Measurements from ENCODE around the gene MAP2K4.

Gene MAP2K4

DNA sequence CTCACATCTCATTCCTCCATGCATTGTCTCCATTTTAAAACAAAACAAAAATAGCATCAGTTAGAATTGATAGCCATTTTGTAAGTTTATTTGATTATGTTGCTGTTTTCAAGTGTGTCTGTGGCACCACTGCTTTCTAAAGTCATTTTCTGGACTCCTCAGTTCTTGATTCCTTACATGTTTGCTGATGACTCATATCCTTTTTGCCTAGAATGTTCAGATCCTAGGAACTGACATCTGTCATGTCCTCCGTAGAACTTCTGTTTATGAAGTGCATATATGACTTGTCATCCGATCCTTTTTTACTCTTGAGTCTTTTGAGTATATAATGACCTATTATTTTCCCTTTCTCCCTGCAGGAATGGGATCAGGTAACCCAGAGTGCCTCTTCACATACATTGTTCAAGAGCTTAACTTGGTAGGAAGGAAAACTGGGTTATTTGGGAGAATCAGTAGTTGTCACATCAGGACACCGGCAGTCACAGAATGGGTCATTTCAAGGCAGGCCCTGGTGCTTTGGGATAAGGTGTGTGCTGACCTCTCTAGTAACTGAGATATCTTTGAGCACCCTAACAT is 69.2 kb downstream of the MAP2K4 start:
- no peak for DNase-seq (ENCODE audit: low read depth in 3 of 3)

DNA sequence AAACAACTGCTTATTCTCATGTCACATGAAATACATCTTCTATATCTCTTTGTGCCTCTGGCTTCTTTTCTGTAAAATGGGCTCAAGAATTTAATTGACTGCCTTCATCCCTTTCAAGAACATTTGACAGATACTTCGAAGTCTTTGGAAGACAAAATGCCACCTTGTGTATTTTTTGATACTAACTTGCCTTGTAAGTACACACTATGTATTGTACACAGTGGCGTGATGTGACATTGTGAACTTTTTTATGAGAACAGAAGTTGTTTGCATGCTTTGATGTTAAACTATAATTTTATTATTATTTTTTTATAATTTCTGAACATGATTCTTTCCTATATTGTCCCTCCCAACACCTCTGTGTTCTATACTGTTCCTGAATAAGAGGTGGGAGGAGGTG is 73.7 kb downstream of the MAP2K4 start:
- no peak for DNase-seq (ENCODE audit: low read depth in 3 of 3)

DNA sequence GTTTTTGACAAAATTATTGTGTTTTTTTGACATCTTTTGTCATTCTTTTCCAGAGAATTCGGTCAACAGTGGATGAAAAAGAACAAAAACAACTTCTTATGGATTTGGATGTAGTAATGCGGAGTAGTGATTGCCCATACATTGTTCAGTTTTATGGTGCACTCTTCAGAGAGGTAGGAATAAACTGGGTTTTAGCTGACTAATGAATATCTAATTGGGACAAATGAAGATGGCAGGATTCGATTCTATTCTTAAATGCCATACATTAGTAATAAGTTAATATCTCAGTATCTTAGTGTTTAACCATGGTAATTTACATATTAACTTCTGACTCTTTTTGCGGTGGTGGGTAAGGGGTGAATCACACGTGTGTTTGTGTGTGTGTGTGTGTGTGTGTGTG is 74.8 kb downstream of the MAP2K4 start:
- DNase-seq (ENCODE audit: low read depth in 3 of 3) = no peak

DNA sequence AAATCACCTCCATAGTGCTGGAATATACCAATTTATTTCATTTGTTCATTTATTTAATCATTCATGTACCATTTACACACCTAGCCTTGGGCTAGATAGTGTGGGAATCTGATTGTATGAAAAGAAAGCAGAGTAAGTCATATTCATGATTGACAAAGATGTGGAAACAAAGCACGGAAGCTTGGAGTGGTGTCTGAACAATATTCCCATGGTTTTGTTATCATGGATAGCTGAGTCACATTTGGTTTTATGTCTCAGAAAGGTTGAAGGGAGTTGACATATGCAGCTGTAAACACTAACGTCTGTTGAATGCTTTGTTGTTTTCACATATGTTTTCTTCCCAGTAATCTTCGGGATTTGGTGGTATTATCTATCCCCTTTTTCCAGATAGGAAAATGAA is 76.6 kb downstream of the MAP2K4 start:
- DNase-seq (ENCODE audit: low read depth in 3 of 3) = no peak

DNA sequence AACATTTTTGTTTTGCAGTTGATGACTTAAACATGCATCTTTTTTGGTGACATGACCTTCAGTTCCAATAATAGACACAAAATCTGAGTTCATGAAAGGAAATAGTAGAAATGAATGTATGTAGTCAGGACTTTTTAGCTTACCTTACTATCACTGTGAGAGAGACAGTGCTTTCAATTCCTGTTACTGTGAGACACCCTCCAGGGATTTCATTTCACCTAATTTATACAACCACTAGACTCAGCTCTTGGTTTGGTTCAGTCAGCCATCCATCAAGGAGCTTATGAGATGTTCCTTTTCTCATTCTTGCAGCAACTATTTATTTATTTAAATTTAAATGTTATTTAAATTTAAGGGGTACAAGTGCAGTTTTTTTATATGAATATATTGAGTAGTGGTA is 77.9 kb downstream of the MAP2K4 start:
- no peak for DNase-seq (ENCODE audit: low read depth in 3 of 3)

DNA sequence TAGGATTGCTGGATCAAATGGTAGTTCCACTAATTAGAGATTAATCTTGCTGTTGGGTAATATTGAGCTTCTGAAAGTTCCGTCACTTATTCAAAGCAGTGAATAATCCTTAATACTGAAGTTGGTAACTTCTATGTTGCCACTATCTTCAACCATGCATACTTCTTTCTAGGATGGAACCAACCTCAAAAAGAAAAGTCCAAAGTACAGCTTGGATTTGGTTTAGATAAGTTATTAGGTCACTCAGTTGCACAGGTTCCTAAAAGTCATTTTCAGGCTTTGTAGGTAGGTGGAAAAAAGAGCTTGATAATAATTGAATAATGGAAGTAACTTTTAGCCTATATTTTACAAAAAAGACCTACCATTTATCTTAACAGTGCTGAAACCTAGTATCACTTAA is 78.7 kb downstream of the MAP2K4 start:
- DNase-seq (ENCODE audit: low read depth in 3 of 3) = no peak

DNA sequence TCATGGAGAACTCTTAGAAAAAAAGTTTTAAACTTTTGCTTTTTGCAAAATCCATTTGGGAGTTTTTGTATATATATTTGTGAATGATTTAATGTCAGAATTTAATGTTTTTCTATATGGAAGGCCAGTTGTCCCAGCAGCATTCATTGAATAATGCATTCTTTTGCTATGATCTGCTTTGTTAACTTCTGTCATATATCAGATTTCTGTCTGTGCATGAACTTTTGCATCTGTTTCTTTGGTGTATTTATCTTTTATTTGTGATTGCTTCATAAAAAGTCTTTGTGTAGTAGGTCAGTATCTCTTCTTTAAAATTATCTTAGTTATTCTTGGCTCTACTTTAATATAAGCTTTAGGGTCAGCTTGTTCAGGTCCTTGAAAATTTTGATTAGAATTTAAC is 84.2 kb downstream of the MAP2K4 start:
- no peak for DNase-seq (ENCODE audit: low read depth in 3 of 3)

DNA sequence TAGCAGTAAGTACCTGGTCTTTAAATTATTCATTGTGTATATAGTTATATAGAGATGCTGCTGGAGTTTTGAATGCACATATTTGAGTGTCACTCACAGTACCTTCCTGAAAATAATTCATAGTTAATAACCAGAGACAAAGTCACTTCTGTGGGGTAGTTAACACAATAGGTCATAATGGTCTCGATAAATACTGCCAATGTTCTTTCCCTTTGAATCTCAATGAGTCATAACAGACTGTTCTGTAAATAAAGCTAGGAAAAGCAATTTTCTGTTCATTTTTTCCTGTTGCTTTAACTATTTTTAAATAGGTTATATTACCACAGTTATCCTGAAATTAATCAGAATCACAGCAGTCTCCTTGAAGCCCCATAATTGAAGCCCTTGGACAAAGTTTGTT is 87.2 kb downstream of the MAP2K4 start:
- no peak for DNase-seq (ENCODE audit: low read depth in 3 of 3)

DNA sequence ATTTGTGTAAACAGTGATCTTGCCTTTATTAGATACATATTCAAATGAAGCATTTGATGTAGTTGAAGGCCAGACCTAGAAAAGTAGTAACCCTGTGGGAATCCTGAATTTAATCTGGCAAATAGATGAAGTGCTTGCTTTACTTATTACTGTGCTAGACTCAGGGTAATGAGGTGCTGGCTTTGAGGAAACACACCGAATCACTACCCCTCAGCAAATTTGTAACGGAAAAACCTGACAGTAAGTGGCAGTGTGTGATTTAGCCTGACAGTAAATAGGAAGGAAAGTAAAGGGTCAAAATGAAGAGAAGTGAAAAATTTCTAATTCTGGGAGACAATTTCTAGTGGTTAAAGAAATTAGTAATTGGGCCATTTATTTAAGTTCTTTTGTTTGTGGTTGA is 90.2 kb downstream of the MAP2K4 start:
- no peak for DNase-seq (ENCODE audit: low read depth in 3 of 3)

DNA sequence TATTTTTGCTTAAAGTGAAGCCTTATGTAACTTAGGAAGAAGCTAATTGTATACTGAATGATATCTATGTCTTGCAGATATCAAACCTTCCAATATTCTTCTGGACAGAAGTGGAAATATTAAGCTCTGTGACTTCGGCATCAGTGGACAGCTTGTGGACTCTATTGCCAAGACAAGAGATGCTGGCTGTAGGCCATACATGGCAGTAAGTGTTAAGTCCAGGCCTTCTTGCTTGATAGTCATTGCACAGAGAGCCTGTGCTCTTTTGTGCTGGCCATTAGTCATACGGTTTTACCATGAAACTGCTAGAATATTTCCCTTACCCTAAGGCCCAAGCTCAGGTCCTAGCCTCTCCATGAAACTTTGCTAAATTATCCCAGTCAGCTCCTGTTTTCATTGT is 92.5 kb downstream of the MAP2K4 start:
- DNase-seq (ENCODE audit: low read depth in 3 of 3) = no peak

DNA sequence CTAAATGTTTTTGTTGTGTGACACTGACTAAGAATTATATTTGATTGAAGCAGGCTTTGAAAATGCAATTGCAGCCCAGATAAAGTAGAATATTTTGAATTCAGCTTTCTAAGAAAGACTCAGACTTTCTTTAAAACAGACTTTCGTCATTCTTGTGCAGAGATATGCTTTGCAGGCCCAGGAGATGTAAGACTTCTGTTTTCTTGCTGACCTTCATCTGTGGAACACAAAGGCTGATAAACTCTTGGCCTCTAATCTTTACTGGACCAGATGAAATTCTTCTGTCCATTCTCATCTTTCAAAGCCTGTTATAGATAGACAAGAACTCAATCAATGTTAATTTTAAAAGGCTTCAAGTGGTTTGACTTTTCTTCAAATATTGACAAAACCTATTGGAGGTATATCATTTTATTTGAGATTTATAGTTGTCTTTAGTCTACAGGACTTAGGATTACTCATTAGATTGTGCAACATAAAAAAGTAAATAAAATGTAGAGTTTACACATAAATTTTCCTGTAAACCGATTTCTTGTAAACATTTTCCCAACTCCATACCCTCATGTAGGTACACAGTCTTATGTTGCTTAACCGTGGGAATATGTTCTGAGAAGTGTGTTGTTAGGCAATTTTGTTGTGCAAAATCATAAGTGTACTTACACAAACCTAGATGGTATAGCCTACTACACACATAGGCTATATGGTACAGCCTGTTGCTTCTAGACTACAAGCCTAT is 94.2 kb downstream of the MAP2K4 start:
- no peak for DNase-seq (ENCODE audit: low read depth in 3 of 3)

DNA sequence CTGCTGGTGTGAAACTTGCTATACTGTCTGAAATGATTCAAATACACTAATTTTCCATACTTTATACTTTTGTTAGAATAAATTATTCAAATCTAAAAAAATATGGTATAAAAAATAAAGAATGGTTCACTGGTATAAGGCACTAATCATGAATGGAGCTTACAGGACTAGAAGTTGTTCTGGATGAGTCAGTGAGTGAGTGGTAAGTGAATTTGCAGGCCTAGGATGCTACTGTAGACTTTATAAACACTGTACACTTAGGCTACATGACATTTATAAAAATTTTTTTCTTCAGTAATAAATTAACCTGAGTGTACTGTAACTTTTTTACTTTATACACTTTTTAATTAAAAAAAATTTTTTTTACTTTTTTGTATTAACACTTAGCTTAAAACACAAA is 95.5 kb downstream of the MAP2K4 start:
- DNase-seq (ENCODE audit: low read depth in 3 of 3) = no peak

DNA sequence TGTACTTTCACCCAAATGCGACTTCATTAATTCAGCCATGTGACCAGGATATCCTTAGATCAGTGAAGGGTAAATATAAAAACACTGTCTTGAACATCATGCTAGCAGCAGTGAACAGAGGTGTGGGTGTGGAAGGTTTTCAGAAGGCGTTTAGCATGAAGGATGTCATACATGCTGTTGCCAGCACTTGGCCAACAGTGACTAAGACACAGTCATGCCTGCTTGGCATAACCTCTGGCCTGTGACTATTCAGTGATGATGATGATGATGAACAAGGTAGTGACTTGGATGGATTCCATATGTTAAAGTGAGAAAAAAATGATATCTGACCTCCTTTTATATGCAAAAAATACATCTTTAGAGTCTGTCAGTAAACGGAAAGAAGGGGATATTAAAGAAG is 97.9 kb downstream of the MAP2K4 start:
- DNase-seq (ENCODE audit: low read depth in 3 of 3) = no peak

DNA sequence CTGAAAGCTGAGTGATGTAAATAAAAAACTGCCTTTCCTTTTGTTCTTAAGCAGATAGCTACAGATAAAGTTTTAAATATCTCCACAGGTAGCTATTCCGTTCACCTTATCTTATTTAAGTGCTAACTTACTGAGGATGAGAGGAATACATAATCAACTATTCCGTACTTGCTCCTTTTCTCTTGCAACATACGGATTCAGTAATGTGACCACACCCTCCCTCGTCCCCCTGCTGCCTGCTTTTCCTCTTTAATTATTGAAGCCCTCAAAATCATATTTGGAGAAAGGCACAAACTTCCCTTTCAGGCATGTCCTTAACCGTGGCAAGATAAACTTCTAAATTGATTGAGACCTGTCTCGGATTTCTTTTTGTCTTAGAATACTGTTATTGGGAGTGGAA is 101.4 kb downstream of the MAP2K4 start:
- DNase-seq (ENCODE audit: low read depth in 3 of 3) = no peak

DNA sequence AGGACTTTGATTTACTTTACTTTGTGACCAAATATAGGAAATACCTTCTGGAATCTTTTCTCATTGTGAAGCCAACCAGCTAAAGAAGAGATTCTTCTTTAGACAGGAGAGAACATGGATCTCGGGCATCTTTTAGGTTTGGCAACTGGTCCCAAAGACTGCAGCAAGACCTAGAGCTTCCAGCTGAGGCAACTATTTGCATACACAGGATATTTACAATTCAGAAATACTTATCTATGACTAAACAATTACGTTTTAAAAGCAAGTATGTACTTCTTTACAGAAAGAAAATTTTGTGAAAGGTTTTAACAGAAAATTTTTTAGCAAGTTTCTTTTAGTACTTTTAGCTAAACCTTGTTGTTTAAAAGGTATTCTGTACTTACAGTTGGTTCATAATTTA is 106.5 kb downstream of the MAP2K4 start:
- DNase-seq (ENCODE audit: low read depth in 3 of 3) = no peak

DNA sequence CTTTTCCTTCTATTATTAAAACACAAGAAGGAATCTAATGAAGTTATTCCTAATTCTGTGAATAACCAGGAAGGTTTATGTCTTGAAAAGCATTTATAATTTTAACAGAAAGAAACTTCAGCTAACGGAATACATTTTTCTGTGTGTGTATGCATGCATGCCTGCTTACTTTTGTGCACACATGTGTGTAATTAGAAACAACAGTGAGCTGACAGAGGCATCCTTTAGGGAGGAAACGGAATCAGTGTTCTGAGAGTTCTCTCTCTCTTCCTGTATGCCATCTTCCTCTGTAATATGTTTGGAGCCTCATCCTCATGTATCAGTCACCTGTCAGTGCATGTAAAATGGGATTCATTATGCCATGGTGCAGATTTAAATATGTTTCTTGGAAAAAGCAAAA is 107.0 kb downstream of the MAP2K4 start:
- DNase-seq (ENCODE audit: low read depth in 3 of 3) = no peak

DNA sequence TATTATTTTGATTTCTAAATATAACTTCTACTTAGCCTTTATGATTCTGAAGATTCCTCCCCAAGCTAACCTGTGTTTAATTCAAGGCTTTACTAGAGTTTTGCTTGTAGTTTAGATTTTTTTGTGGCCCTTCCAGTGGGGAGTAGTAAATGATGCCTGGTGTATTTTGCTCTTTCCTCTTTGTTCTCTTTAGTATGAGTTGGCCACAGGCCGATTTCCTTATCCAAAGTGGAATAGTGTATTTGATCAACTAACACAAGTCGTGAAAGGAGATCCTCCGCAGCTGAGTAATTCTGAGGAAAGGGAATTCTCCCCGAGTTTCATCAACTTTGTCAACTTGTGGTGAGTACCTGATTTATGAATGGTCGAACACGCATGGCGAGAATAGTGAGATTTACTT is 108.3 kb downstream of the MAP2K4 start:
- DNase-seq (ENCODE audit: low read depth in 3 of 3) = no peak

DNA sequence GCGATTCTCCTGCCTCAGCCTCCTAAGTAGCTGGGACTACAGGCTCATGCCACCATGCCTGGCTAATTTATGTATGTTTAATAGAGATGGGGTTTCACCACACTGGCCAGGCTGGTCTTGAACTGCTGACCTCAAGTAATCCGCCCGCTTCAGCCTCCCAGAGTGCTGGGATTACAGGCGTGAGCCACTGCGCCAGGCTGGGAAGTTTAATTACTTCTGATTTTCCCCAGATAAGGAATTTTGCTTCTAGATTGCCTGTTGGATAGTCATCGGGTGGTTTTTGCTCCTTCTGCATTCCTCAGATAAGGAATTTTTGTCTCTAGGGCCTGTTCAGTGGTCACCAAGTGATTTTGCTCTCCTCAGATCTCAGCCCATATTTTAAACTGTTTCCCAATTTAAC is 112.5 kb downstream of the MAP2K4 start:
- DNase-seq (ENCODE audit: low read depth in 3 of 3) = no peak

DNA sequence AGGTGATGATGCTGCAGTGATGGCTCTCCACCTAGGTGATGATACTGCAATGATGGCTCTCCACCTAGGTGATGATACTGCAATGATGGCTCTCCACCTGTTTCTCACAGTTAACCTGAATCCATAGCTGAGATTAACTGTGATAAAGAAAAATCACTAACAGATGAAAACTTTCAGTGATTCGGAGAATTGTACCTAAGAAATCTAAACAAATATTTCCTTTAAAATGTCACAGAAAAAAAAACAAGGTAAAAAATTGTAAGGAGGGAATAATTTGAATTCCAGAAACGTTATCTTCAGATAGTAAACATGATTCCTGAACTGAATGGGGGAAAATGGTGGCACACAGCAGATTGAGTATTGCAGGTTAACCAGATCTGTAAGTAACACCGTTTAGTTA is 113.4 kb downstream of the MAP2K4 start:
- DNase-seq (ENCODE audit: low read depth in 3 of 3) = no peak

DNA sequence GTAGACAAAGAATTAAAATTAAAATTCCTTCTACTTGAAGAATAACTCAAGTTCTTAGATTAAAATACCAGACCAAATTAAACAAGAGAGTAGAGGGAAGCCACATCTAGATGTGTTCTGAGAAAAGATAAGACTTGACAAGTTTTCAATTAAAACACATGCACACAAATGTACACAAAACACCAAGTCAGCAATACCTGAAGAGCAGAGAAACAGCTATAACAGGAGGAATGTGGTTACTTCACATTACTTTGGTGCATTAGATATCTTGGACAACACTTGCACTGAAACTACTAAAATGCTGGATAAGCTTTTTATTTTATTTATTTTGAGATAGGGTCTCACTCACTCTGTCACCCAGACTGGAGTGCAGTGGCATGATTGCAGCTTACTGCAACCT is 113.9 kb downstream of the MAP2K4 start:
- no peak for DNase-seq (ENCODE audit: low read depth in 3 of 3)

DNA sequence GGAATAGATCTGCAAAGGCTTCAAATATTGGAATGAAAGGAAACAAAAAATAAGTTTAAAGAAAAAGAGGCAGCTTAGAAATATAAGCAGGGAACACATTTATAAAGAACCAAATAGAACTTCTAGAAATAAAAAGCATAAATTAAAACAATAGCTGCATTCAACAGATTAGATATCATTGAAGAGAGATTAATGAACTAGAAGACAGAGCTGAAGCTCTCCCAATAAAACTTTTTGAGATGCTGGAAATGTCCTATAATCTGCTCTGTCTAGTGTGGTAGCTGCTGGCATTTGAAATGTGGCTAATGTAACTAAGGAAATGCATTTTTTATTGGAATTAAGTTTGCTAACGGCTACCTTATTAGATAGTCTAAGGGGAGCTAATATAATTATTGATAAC is 115.6 kb downstream of the MAP2K4 start:
- no peak for DNase-seq (ENCODE audit: low read depth in 3 of 3)

DNA sequence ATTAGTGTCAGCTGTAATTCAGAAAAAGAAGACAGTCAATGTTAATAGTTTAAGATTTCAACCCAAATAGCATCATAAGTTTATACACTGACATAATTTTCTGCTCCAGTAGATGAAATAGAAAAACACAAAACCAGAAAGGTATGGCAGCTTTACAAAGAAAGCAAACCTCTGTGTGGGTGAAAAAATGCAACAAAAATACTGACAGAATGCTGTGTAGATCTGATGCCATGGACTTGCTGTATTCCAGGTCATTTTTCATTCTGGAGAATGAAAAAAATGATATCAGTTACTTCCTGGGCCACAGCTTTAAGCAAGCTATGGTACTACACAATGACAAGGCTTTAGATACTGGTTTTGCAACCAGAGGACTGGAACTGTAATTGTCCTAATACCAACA is 116.0 kb downstream of the MAP2K4 start:
- DNase-seq (ENCODE audit: low read depth in 3 of 3) = no peak

DNA sequence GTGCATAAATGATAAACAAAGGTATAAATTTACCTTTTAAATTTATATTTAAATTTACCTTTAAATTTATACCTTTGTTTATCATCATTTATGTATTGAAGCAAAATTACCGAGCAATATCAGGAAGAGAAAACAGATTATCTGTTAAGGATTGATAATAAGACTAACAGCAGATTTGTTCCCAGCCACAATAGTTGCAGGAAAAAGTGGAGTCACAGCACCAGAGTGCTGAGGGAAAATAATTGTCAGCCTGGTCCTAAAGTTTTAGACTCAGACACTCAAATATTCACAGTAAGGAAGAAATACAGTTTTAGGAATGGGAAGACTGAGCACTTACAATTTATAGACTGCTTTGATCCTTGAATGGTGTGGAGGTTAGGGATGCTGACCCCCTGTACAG is 117.2 kb downstream of the MAP2K4 start:
- DNase-seq (ENCODE audit: low read depth in 3 of 3) = no peak

DNA sequence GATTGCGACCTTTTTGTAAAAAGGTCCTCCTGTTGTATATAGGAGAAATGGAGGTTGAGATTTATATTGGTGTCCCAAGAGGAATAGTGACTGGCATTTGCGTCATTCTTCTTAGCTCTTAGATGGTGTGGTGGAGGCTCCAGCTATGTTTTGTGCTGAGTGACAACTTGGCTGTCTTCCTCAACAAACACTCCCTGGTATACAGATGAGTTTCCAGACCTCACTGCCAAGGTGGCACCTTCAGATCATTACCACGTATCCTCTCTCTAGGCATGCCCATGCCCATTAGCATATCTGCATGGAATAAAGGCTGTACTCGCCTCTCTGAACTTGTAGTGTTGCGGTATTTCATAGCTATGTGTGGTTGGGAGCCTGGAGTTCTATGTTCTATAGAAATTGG is 120.0 kb downstream of the MAP2K4 start:
- DNase-seq (ENCODE audit: low read depth in 3 of 3) = no peak
